H1 (cell line): ENCODE data around the gene TMEM45B. TPM values are rescaled to one million over a fixed set of nuclear protein-coding genes. Genes with fewer than 3 reads are reported as not detected.

ENCODE experiments used
- CTCF ChIA-PET: fragments of 300-600 bp; sonication (Branson Sonifier 250); formaldehyde crosslinking; loops from one replicate; lab custom pipeline; 2021; ENCODE audit not compliant: partially characterized antibody; lab: Charles Lee
- POLR2A ChIA-PET: fragments of 300-600 bp; sonication (Branson Sonifier 250); formaldehyde crosslinking; loops from one replicate; lab custom pipeline; 2021; ENCODE audit warnings: inconsistent platforms; ENCODE audit not compliant: partially characterized antibody; lab: Charles Lee
- DNase-seq, 2 experiments: peaks; one replicate each; pipeline versions ENCODE4 v3.0.0 to v3.0.0-alpha.2; 2010 to 2022; ENCODE audit warnings: low spot score in 2 of 2, low read depth in 1 of 2, mixed read lengths in 1 of 2
- FAIRE-seq: peaks from 2 replicates; lab custom pipeline; 2011; peaks lifted over from hg19 to GRCh38; lab: Jason Lieb, UNC
- H2AFZ ChIP-seq: 2 replicates; pipeline ENCODE4 v1.8.1; 2012; ENCODE audit warnings: low read length, inconsistent platforms
- H2AK5ac ChIP-seq: 2 replicates; pipeline ENCODE4 v1.6.1; 2013; ENCODE audit warnings: low read depth, low read length
- H2BK120ac ChIP-seq: replicated peaks from 2 replicates; pipeline ENCODE3; 2013; ENCODE audit warnings: low read depth, low read length, inconsistent platforms
- H2BK12ac ChIP-seq: 2 replicates; pipeline ENCODE4 v1.6.1; 2013; ENCODE audit warnings: low read depth, low read length
- H2BK15ac ChIP-seq: 2 replicates; pipeline ENCODE4 v1.6.1; 2013; ENCODE audit warnings: low read length
- H2BK20ac ChIP-seq: 2 replicates; pipeline ENCODE4 v1.6.1; 2013; ENCODE audit warnings: low read length
- H2BK5ac ChIP-seq: 2 replicates; pipeline ENCODE4 v1.6.1; 2013; ENCODE audit warnings: low read depth, low read length
- H3K14ac ChIP-seq: 2 replicates; pipeline ENCODE4 v1.6.1; 2013; ENCODE audit warnings: inconsistent platforms; ENCODE audit not compliant: insufficient read length
- H3K18ac ChIP-seq: 2 replicates; pipeline ENCODE4 v1.6.1; 2013; ENCODE audit warnings: low read length; ENCODE audit errors: extremely low read depth
- H3K23ac ChIP-seq: 2 replicates; pipeline ENCODE4 v1.6.1; 2013; ENCODE audit warnings: inconsistent platforms; ENCODE audit not compliant: insufficient read length
- H3K23me2 ChIP-seq: 2 replicates; pipeline ENCODE4 v1.6.1; 2013; ENCODE audit warnings: low read depth, low read length
- H3K27ac ChIP-seq: 2 replicates; pipeline ENCODE4 v1.6.1; 2011; ENCODE audit warnings: low read depth, low read length, inconsistent platforms
- H3K27me3 ChIP-seq, 4 experiments: replicated peaks in 1 of 4; 1 replicate in 1 of 4; 2 replicates in 3 of 4; pipeline versions ENCODE4 v1.6.1 to v1.8.1; 2011 to 2013; ENCODE audit warnings: low read length in 3 of 4, mild to moderate bottlenecking in 3 of 4, inconsistent platforms in 2 of 4, mixed read lengths in 2 of 4, moderate library complexity in 1 of 4; ENCODE audit not compliant: control insufficient read depth in 3 of 4, insufficient read depth in 3 of 4; ENCODE audit errors: extremely low read depth in 1 of 4
- H3K36me3 ChIP-seq, 4 experiments: 2 replicates each; pipeline versions ENCODE4 v1.6.1 to v1.8.1; 2011 to 2013; ENCODE audit warnings: mild to moderate bottlenecking in 4 of 4, low read length in 3 of 4, moderate library complexity in 2 of 4, control low read depth in 1 of 4, inconsistent platforms in 1 of 4; ENCODE audit not compliant: insufficient read depth in 4 of 4, control insufficient read depth in 2 of 4
- H3K4ac ChIP-seq: replicated peaks from 2 replicates; pipeline ENCODE3; 2013; ENCODE audit warnings: low read length, low read depth, mixed read lengths, inconsistent platforms; ENCODE audit not compliant: insufficient read length
- H3K4me1 ChIP-seq, 4 experiments: replicated peaks in 1 of 4; 1 replicate in 1 of 4; 2 replicates in 3 of 4; pipeline versions ENCODE4 v1.6.1 to v1.8.1; 2011 to 2013; ENCODE audit warnings: low read length in 3 of 4, inconsistent platforms in 2 of 4, mixed read lengths in 1 of 4; ENCODE audit not compliant: insufficient read depth in 4 of 4, control insufficient read depth in 3 of 4
- H3K4me2 ChIP-seq, 2 experiments: 2 replicates each; pipeline versions ENCODE4 v1.6.1 to v1.8.1; 2011 to 2013; ENCODE audit warnings: low read depth in 2 of 2, low read length in 2 of 2, control low read depth in 1 of 2, inconsistent platforms in 1 of 2, mild to moderate bottlenecking in 1 of 2; ENCODE audit not compliant: insufficient read depth in 1 of 2
- H3K4me3 ChIP-seq, 4 experiments: fragments of 200-600, 300-600 bp in 1 of 4; sonication (generic), shearing (Covaris generic), sonication (Bioruptor Twin) in 1 of 4; 2 replicates each; pipeline versions ENCODE4 v1.5.1 to v1.8.1; 2011 to 2016; ENCODE audit warnings: low read length in 4 of 4, low read depth in 3 of 4, control low read depth in 2 of 4, inconsistent platforms in 2 of 4, mild to moderate bottlenecking in 2 of 4, mixed read lengths in 1 of 4, moderate library complexity in 1 of 4; ENCODE audit not compliant: insufficient read depth in 2 of 4; ENCODE audit errors: extremely low read depth in 1 of 4
- H3K56ac ChIP-seq: replicated peaks from 2 replicates; pipeline ENCODE3; 2013; ENCODE audit warnings: low read depth, mild to moderate bottlenecking, mixed read lengths, low read length, inconsistent platforms; ENCODE audit not compliant: insufficient read length
- H3K79me1 ChIP-seq: 2 replicates; pipeline ENCODE4 v1.6.1; 2013; ENCODE audit warnings: low read depth, low read length, control low read depth
- H3K79me2 ChIP-seq, 2 experiments: 2 replicates each; pipeline versions ENCODE4 v1.6.1 to v1.8.1; 2012 to 2013; ENCODE audit warnings: low read length in 2 of 2, mild to moderate bottlenecking in 2 of 2, inconsistent platforms in 1 of 2; ENCODE audit not compliant: insufficient read depth in 2 of 2, control insufficient read depth in 1 of 2
- H3K9ac ChIP-seq, 4 experiments: replicated peaks in 1 of 4; 1 replicate in 1 of 4; 2 replicates in 3 of 4; pipeline versions ENCODE4 v1.6.1 to v1.8.1; 2011 to 2013; ENCODE audit warnings: low read depth in 3 of 4, low read length in 3 of 4, control low read depth in 2 of 4, mild to moderate bottlenecking in 2 of 4, moderate library complexity in 2 of 4, inconsistent platforms in 1 of 4; ENCODE audit errors: extremely low read depth in 1 of 4
- H3K9me3 ChIP-seq, 2 experiments: 2 replicates each; pipeline versions ENCODE4 v1.6.1 to v1.8.1; 2012 to 2013; ENCODE audit warnings: mild to moderate bottlenecking in 2 of 2, moderate library complexity in 2 of 2, control low read depth in 1 of 2, inconsistent platforms in 1 of 2, low read depth in 1 of 2, low read length in 1 of 2, mixed read lengths in 1 of 2; ENCODE audit not compliant: insufficient read depth in 2 of 2
- H4K20me1 ChIP-seq, 2 experiments: replicated peaks in 1 of 2; 2 replicates each; pipeline versions ENCODE3 to v1.8.1; 2011 to 2013; ENCODE audit warnings: inconsistent platforms in 2 of 2, low read length in 2 of 2, mild to moderate bottlenecking in 1 of 2; ENCODE audit not compliant: insufficient read depth in 2 of 2, control insufficient read depth in 1 of 2
- H4K5ac ChIP-seq: 2 replicates; pipeline ENCODE4 v1.6.1; 2013; ENCODE audit warnings: low read length, low read depth, mixed read lengths, inconsistent platforms; ENCODE audit not compliant: insufficient read length
- H4K8ac ChIP-seq: 2 replicates; pipeline ENCODE4 v1.8.0; 2013; ENCODE audit warnings: mild to moderate bottlenecking, moderate library complexity, low read length, inconsistent platforms; ENCODE audit not compliant: insufficient read depth; ENCODE audit errors: extremely low read depth
- H4K91ac ChIP-seq: replicated peaks from 2 replicates; pipeline ENCODE3; 2013; ENCODE audit warnings: low read length, mixed read lengths, inconsistent platforms; ENCODE audit not compliant: insufficient read length
- GTF2F1 ChIP-seq: IDR thresholded peaks from 2 replicates; pipeline ENCODE4 v1.6.1; 2012; ENCODE audit warnings: low read depth, low read length, improper control_type of control experiment, borderline replicate concordance
- JUN ChIP-seq: IDR thresholded peaks from 2 replicates; pipeline ENCODE4 v1.6.1; 2011; ENCODE audit warnings: low read depth, mild to moderate bottlenecking, improper control_type of control experiment, low read length
- RFX5 ChIP-seq: IDR thresholded peaks from 2 replicates; pipeline ENCODE4 v1.6.1; 2011; ENCODE audit warnings: low read depth, low read length, improper control_type of control experiment, borderline replicate concordance
- RNF2 ChIP-seq: fragments of 200-900, 300-1000 bp; sonication (generic); IDR thresholded peaks from 2 replicates; pipeline ENCODE4 v1.7.1; 2016; ENCODE audit warnings: borderline replicate concordance, low read depth, mild to moderate bottlenecking, antibody characterized with exemption, low read length; ENCODE audit not compliant: poor library complexity, severe bottlenecking; ENCODE audit errors: missing control alignments
- SP1 ChIP-seq: IDR thresholded peaks from 2 replicates; pipeline ENCODE4 v1.6.1; 2011; ENCODE audit warnings: low read depth, low read length
- SP2 ChIP-seq: IDR thresholded peaks from 2 replicates; pipeline ENCODE4 v1.6.1; 2012; ENCODE audit warnings: mild to moderate bottlenecking, low read length, inconsistent platforms
- WGBS, 2 experiments: shearing (Covaris generic) in 1 of 2; methylation state at CpG; one replicate each; pipeline versions ENCODE4 v1.1.6 to v1.1.7; 2013 to 2015; ENCODE audit warnings: low lambda C conversion rate in 2 of 2, mixed read lengths in 2 of 2, inconsistent platforms in 1 of 2, low coverage in 1 of 2, missing lambda C conversion rate in 1 of 2; ENCODE audit not compliant: insufficient replicate concordance in 2 of 2, insufficient coverage in 1 of 2, insufficient read length in 1 of 2; ENCODE audit errors: extremely low coverage in 1 of 2, missing lambda C conversion rate in 1 of 2; 5-methylcytosine and 5-hydroxymethylcytosine counted together
- polyA plus RNA-seq, 7 experiments: library from polyadenylated mRNA; depleted of rRNA in 3 of 7; stranded (reverse) in 5 of 7; unstranded in 2 of 7; fragments of >200 nt in 5 of 7; fragments of 200-250 nt in 2 of 7; gene quantifications; 1 replicate in 5 of 7; 2 replicates in 1 of 7; 4 replicates in 1 of 7; pipeline versions ENCODE4 v1.2.1 to v1.2.3, GENCODE V29; 2011 to 2013; ENCODE audit warnings: missing spikeins in 2 of 7, mixed read lengths in 2 of 7
- total RNA-seq: library from RNA; stranded (reverse); fragmentation: NEBNext Ultra II Directional; extraction: Animal tissue kit (Norgen Biotek cat#: 25700); gene quantifications from 2 replicates; pipeline ENCODE4 v1.2.1, GENCODE V29; 2021
- TF ChIP-seq, protein P1 (sequence below): IDR thresholded peaks from 2 replicates; pipeline ENCODE4 v1.6.1; 2012; ENCODE audit warnings: low read length, inconsistent platforms

Gene TMEM45B
- total and polyA plus RNA-seq, 2 of the 8 experiments (the other 6 are each of a cell fraction or from before 2014, with no cell fraction given): 0.23 TPM; not detected in 1

DNA sequence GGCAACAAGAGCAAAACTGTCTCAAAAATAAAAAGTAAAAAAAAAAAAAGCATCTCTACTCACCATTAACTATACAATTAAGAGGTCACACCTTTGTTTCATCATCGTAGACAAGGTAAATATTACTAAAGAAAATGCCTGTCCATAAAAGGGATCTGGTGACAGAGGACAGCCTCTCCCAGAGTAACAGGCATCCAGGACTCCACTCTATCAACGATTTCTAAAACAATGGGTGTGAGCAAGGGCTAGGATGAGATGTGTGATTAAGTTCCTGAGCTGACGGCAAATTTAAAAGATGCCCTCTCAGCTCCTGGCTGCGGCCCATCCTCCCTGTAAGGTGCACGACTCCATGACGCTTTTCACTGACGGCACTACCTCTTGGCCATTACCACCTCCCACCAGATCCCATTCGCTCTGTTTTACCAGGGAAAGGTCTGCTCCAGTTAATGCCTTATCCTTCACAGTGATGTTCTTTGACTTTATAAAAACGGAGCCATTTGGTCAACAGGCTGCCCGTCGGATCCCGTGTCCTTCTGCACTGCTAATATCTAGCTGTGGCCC lies 2.3 kb upstream of the TMEM45B start:
- Histone ChIP-seq H3K56ac (no peak overlapping the region), H3K18ac (no peak overlapping the region), H3K4me3 (no peak overlapping the region), H4K8ac (no peak overlapping the region), H3K4me1 (no peaks in the 10 kb centered on the region), H4K20me1 (no peaks in the 10 kb centered on the region), H3K23ac (no peak overlapping the region), H2AK5ac (no peak overlapping the region), H3K4ac (no peak overlapping the region), H3K79me1 (no peaks in the 10 kb centered on the region), H3K36me3 (no peaks in the 10 kb centered on the region), H4K91ac (no peak overlapping the region), H2AFZ (no peak overlapping the region), H2BK12ac (no peak overlapping the region), H2BK120ac (no peak overlapping the region), H3K27me3 (peaks cover 8 to 36% (median 22%) of the 10 kb centered on the region in 4 experiments), H2BK20ac (no peak overlapping the region), H3K23me2 (no peaks in the 10 kb centered on the region; the same call in 1 of the 2 replicates), H3K27ac (no peak overlapping the region), H3K14ac (no peak overlapping the region), H2BK5ac (no peak overlapping the region), H4K5ac (no peak overlapping the region), H2BK15ac (no peak overlapping the region), H3K79me2 (no peaks in the 10 kb centered on the region), H3K9me3 (no peaks in the 10 kb centered on the region; a peak in 1 of 4 replicates), H3K9ac (no peak overlapping the region), H3K4me2 (no peak overlapping the region)
- 88% methylated on average over 12 of the region's 12 CpGs; no CpG with 5 or more reads in 1 of the 2 experiments for WGBS, 2 experiments
- TF ChIP-seq, protein P1, sequence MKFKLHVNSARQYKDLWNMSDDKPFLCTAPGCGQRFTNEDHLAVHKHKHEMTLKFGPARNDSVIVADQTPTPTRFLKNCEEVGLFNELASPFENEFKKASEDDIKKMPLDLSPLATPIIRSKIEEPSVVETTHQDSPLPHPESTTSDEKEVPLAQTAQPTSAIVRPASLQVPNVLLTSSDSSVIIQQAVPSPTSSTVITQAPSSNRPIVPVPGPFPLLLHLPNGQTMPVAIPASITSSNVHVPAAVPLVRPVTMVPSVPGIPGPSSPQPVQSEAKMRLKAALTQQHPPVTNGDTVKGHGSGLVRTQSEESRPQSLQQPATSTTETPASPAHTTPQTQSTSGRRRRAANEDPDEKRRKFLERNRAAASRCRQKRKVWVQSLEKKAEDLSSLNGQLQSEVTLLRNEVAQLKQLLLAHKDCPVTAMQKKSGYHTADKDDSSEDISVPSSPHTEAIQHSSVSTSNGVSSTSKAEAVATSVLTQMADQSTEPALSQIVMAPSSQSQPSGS: no peak
- no peak for TF ChIP-seq SP1
- TF ChIP-seq RNF2: no peak
- TF ChIP-seq GTF2F1: no peak
- no peak for TF ChIP-seq SP2
- TF ChIP-seq RFX5: no peak
- no peak for TF ChIP-seq JUN
- no peak for FAIRE-seq
- CTCF ChIA-PET: no interaction called here
- POLR2A ChIA-PET: no interaction called here
- no peak for DNase-seq
